ENCODE data around the gene GAB3. TPM values are rescaled to one million over a fixed set of nuclear protein-coding genes. Genes with fewer than 3 reads are reported as not detected.
"Not testable (repeated sequence)": the region's sequence is repeated elsewhere in the genome, so short reads cannot be mapped to it uniquely, and the experiment has no call there.

GAB3 gene
- polyA plus RNA-seq, 3 donors = 6.2 to 44.0 (median 9.5) TPM

- H3K27ac ChIP-seq (ENCODE audit: low read depth in 1 of 2, low read length in 2 of 2); H2AFZ ChIP-seq (ENCODE audit: insufficient read depth, low read depth, low read length, poor library complexity, severe bottlenecking); H3K9ac ChIP-seq (ENCODE audit: insufficient read depth, low read length, poor library complexity, severe bottlenecking); H3K79me2 ChIP-seq (ENCODE audit: insufficient read depth, low read length); intact Hi-C loops (cut with micrococcal nuclease); H3K9me3 ChIP-seq (replicated peaks in 1 of 2; ENCODE audit: control insufficient read depth in 1 of 2, insufficient read depth in 1 of 2, low read length in 2 of 2); H3K36me3 ChIP-seq (replicated peaks in 1 of 2; ENCODE audit: control insufficient read depth in 1 of 2, insufficient read depth in 2 of 2, low read length in 2 of 2); H3K36me3 Mint-ChIP-seq; H4K20me1 ChIP-seq (ENCODE audit: insufficient read depth, low read length); H3K4me1 ChIP-seq (ENCODE audit: control insufficient read depth in 1 of 2, insufficient read depth in 2 of 2, low read length in 2 of 2); H3K27ac Mint-ChIP-seq; DNase-seq; H3K4me2 ChIP-seq (replicated peaks; ENCODE audit: extremely low read depth, low read length, poor library complexity, severe bottlenecking); H3K4me3 Mint-ChIP-seq; H3K4me1 Mint-ChIP-seq; H3K27me3 Mint-ChIP-seq (ENCODE audit: low read depth in 3 of 3); H3K4me3 ChIP-seq (replicated peaks in 1 of 3; ENCODE audit: low read depth in 2 of 3, low read length in 3 of 3); H3K9me3 Mint-ChIP-seq; H3K27me3 ChIP-seq (ENCODE audit: control insufficient read depth in 2 of 2, insufficient read depth in 2 of 2, low read length in 2 of 2): not testable (repeated sequence)
- no CpG with 5 or more reads among the region's 11 CpGs for WGBS (ENCODE audit: insufficient coverage)
These were observed 117.2 kb downstream of the GAB3 start for GRCh38 chrX:154633661-154634060.

- H3K9ac ChIP-seq (ENCODE audit: insufficient read depth, low read length, poor library complexity, severe bottlenecking); H3K36me3 Mint-ChIP-seq; H2AFZ ChIP-seq (ENCODE audit: insufficient read depth, low read depth, low read length, poor library complexity, severe bottlenecking); H3K27me3 Mint-ChIP-seq (ENCODE audit: low read depth in 3 of 3); H3K36me3 ChIP-seq (replicated peaks in 1 of 2; ENCODE audit: control insufficient read depth in 1 of 2, insufficient read depth in 2 of 2, low read length in 2 of 2); H3K4me1 ChIP-seq (ENCODE audit: control insufficient read depth in 1 of 2, insufficient read depth in 2 of 2, low read length in 2 of 2); H3K4me3 ChIP-seq (replicated peaks in 1 of 3; ENCODE audit: low read depth in 2 of 3, low read length in 3 of 3); H3K27me3 ChIP-seq (ENCODE audit: control insufficient read depth in 2 of 2, insufficient read depth in 2 of 2, low read length in 2 of 2); H3K4me1 Mint-ChIP-seq; intact Hi-C loops (cut with micrococcal nuclease); H3K4me3 Mint-ChIP-seq; H3K4me2 ChIP-seq (replicated peaks; ENCODE audit: extremely low read depth, low read length, poor library complexity, severe bottlenecking); H3K9me3 Mint-ChIP-seq; H3K27ac Mint-ChIP-seq; H3K79me2 ChIP-seq (ENCODE audit: insufficient read depth, low read length); H3K9me3 ChIP-seq (replicated peaks in 1 of 2; ENCODE audit: control insufficient read depth in 1 of 2, insufficient read depth in 1 of 2, low read length in 2 of 2); DNase-seq; H3K27ac ChIP-seq (ENCODE audit: low read depth in 1 of 2, low read length in 2 of 2); H4K20me1 ChIP-seq (ENCODE audit: insufficient read depth, low read length): not testable (repeated sequence)
- no CpG with 5 or more reads among the region's 11 CpGs for WGBS (ENCODE audit: insufficient coverage)
These were observed 119.9 kb downstream of the GAB3 start for GRCh38 chrX:154630949-154631348.

GRCh38 chrX:154628960-154629359, 121.9 kb downstream of the GAB3 start:
- H3K4me1 Mint-ChIP-seq; H3K27me3 ChIP-seq (ENCODE audit: control insufficient read depth in 2 of 2, insufficient read depth in 2 of 2, low read length in 2 of 2); H3K4me3 ChIP-seq (replicated peaks in 1 of 3; ENCODE audit: low read depth in 2 of 3, low read length in 3 of 3); H4K20me1 ChIP-seq (ENCODE audit: insufficient read depth, low read length); H2AFZ ChIP-seq (ENCODE audit: insufficient read depth, low read depth, low read length, poor library complexity, severe bottlenecking); DNase-seq; intact Hi-C loops (cut with micrococcal nuclease); H3K9me3 ChIP-seq (replicated peaks in 1 of 2; ENCODE audit: control insufficient read depth in 1 of 2, insufficient read depth in 1 of 2, low read length in 2 of 2); H3K36me3 Mint-ChIP-seq; H3K27ac ChIP-seq (ENCODE audit: low read depth in 1 of 2, low read length in 2 of 2); H3K36me3 ChIP-seq (replicated peaks in 1 of 2; ENCODE audit: control insufficient read depth in 1 of 2, insufficient read depth in 2 of 2, low read length in 2 of 2); H3K27me3 Mint-ChIP-seq (ENCODE audit: low read depth in 3 of 3); H3K4me2 ChIP-seq (replicated peaks; ENCODE audit: extremely low read depth, low read length, poor library complexity, severe bottlenecking); H3K4me3 Mint-ChIP-seq; H3K27ac Mint-ChIP-seq; H3K4me1 ChIP-seq (ENCODE audit: control insufficient read depth in 1 of 2, insufficient read depth in 2 of 2, low read length in 2 of 2); H3K9ac ChIP-seq (ENCODE audit: insufficient read depth, low read length, poor library complexity, severe bottlenecking); H3K9me3 Mint-ChIP-seq; H3K79me2 ChIP-seq (ENCODE audit: insufficient read depth, low read length): not testable (repeated sequence)
- no CpG with 5 or more reads among the region's 5 CpGs for WGBS (ENCODE audit: insufficient coverage)

Small RNAs within 50 kb of the gene (small RNA-seq; reads per million reads assigned to genes)
- gene SNORA36A (ENCODE audit: insufficient read length, low read depth) = not detected

Other genes with a start within 250 kb of the GAB3 start
- 10 to 100 TPM; 14.5 to 26.5 (median 16.3) TPM for gene FAM3A, start 234.8 kb downstream of the GAB3 start, polyA plus RNA-seq
- 100 to 1,000 TPM in 1 of 3 donors, 10 to 100 TPM in 2; 10.7 to 165 (median 14.7) TPM for gene G6PD, start 204.2 kb downstream of the GAB3 start, polyA plus RNA-seq
- gene IKBKG, start 203.5 kb downstream of the GAB3 start, polyA plus RNA-seq = 10 to 100 TPM; 31.3 to 60.8 (median 33.7) TPM
- gene CTAG1A, start 165.9 kb downstream of the GAB3 start, polyA plus RNA-seq = not detected
- not detected for gene CTAG1B, start 131.8 kb downstream of the GAB3 start, polyA plus RNA-seq
- not detected for gene CTAG2, start 97.5 kb downstream of the GAB3 start, polyA plus RNA-seq
- gene DKC1, start 11.8 kb upstream of the GAB3 start, polyA plus RNA-seq = 10 to 100 TPM; 14.1 to 21.6 (median 17.0) TPM
- gene MPP1, start 54.4 kb upstream of the GAB3 start, polyA plus RNA-seq = 100 to 1,000 TPM; 120 to 139 (median 135) TPM
- gene SMIM9, start 83.6 kb upstream of the GAB3 start, polyA plus RNA-seq = not detected
- 10 to 100 TPM in 1 of 3 donors, 1 to 10 TPM in 2; 6.7 to 15.3 (median 8.1) TPM for gene F8A1, start 135.3 kb upstream of the GAB3 start, polyA plus RNA-seq

Measured in CD14-positive monocyte (primary cell).